Measurements from ENCODE around the gene CKS1B. TPM values are rescaled to one million over a fixed set of nuclear protein-coding genes. Genes with fewer than 3 reads are reported as not detected.

Gene CKS1B
- total and polyA plus RNA-seq, 9 of the 15 experiments (the other 6 are each of a cell fraction or from before 2014, with no cell fraction given) = 215 to 1,103 (median 460) TPM

- WGBS (ENCODE audit: insufficient coverage, low coverage, missing lambda C conversion rate) = 45% methylated on average over 15 of the region's 15 CpGs
- Histone ChIP-seq H3K27ac (ENCODE audit: extremely low read depth, low read depth, low read length) (no peak overlapping the region), H3K36me3 (ENCODE audit: control insufficient read depth, insufficient read depth, low read length) (no peaks in the 10 kb centered on the region; the same call in 2 of the 3 replicates), H3K9me3 (replicated peaks; ENCODE audit: control insufficient read depth, insufficient read depth, low read depth, low read length) (no peaks in the 10 kb centered on the region), H3K4me3 (no peak overlapping the region), H3K9me1 (ENCODE audit: control insufficient read depth, insufficient read depth, low read length) (no peaks in the 10 kb centered on the region), H3K4me1 (replicated peaks in 1 of 2; ENCODE audit: control insufficient read depth in 2 of 2, insufficient read depth in 2 of 2, low read length in 2 of 2) (peaks cover 28 to 40% of the 10 kb centered on the region in 2 experiments), H3K4me2 (ENCODE audit: insufficient read depth, low read length) (no peak overlapping the region), H2AFZ (ENCODE audit: low read depth, low read length) (no peak overlapping the region), H3K9ac (ENCODE audit: insufficient read depth in 1 of 2, low read depth in 2 of 2, low read length in 2 of 2) (0 out of 4 replicates have a peak overlapping the region, but pooled peaks of 1 of the 2 experiments have one; percentile 10), H3K27me3 (ENCODE audit: control insufficient read depth in 2 of 2, insufficient read depth in 2 of 2, low read length in 2 of 2) (no peaks in the 10 kb centered on the region), H4K20me1 (replicated peaks; ENCODE audit: control insufficient read depth, insufficient read depth, low read length) (no peaks in the 10 kb centered on the region), H3K79me2 (ENCODE audit: control insufficient read depth, insufficient read depth, low read length) (no peaks in the 10 kb centered on the region)
- no peak for FAIRE-seq
- intact Hi-C loops (cut with micrococcal nuclease) (no loop called here), in situ Hi-C loops (cut with MboI) (no loop called here)
- TF ChIP-seq CLOCK (CRISPR knock-in tag; IDR thresholded peaks at IDR 0.05; ENCODE audit: borderline replicate concordance) (no peak), ZBTB33 (CRISPR knock-in tag; IDR thresholded peaks at IDR 0.05) (peak; percentile 40; the same call in 1 of the 2 replicates), TFAP4 (CRISPR knock-in tag; IDR thresholded peaks at IDR 0.05; ENCODE audit: borderline replicate concordance) (peak; percentile 44; the same call in 1 of the 2 replicates), ZBED1 (IDR thresholded peaks at IDR 0.05) (no peak)
- CTCF ChIA-PET (ENCODE audit: low intra/inter-chr PET ratio) = no interaction called here
- POLR2A ChIA-PET = interaction anchor here (0.6 to 1.8 kb wide), 9 partner anchors 8 to 283 kb away, joined by 3 to 7 read pairs (median 3); partner anchors contain the start of genes PYGO2 and SHC1
- peak; percentile 11; the same call in 2 of the 3 replicates for ATAC-seq
- no TSS peak for BruUV-seq (replicated peaks)
- no peak for DNase-seq (ENCODE audit: extremely low read depth in 1 of 4, low spot score in 3 of 4)
Measured at GRCh38 chr1:154951901-154952657, 22.4 kb upstream of the CKS1B start.
